H4 (cell line): Measurements from ENCODE around the gene CCDC178. TPM values are rescaled to one million over a fixed set of nuclear protein-coding genes. Genes with fewer than 3 reads are reported as not detected.
A peak's percentile ranks its signal among the peaks of the same experiment; 100 is the strongest.

Experiments used
- DNase-seq: peaks from one replicate; pipeline ENCODE4 v3.0.0-alpha.2; 2015; ENCODE audit warnings: low spot score
- total RNA-seq: library from RNA; depleted of rRNA; stranded (reverse); fragments of >200 nt; shearing (Covaris generic); gene quantifications from 2 replicates; pipeline ENCODE4 v1.2.3, GENCODE V29; 2014

Gene CCDC178
- total RNA-seq, 1 experiment from 2014 or later = not detected

- DNase-seq = peak; percentile 22
These were observed 311.9 kb downstream of the CCDC178 start for GRCh38 chr18:33128581-33128980.

DNA sequence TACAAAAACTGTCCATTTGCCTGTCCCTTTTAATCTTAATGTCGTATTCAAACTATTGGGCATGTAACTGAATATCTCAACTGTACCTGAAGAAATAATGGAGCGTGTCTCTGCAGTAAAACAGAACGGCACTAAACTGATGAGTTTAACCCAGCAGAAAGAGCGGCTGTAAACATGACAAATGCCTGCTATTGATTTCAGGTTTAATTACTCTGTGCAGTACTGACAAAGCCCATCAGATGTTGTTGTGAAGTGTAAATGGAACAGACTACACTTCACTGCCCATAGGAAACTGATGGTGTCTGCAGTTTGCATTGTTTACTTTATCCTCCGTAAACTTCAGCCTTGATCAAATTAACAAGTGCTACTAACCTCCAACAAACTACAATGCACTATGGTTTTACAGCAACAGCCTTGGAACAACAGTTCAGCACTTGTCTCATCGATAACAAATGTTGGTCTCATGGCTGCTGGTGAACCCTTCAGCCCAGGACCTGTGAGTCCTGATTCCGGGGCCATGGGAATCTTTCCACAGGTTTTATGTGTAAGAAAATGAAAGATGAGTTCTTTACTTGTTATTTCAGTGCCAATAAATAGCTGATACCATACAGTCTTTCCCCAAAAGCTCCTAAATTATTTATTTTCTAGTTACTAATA, 316.5 kb downstream of the CCDC178 start:
- DNase-seq = no peak

DNA sequence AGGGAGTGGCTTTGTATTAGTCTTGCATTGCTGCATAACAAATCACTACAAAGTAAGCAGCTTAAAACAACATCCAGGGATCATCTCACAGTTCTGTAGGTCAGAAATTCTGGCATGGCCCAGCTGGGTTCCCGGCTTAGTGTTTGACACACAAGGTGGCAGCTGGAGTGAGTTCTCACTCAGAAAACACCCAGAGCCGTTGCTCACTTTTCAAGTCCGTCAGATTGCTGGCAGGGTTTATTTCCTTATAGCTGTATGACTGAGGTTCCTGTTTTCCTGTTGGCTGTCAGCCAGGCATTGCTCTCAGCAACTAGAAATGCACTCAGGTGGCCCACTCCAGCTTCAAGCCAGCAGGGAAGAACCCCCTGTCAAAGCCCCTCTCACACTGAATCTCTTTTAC, 324.1 kb downstream of the CCDC178 start:
- DNase-seq = peak; percentile 6

GRCh38 chr18:33115917-33116316, 324.6 kb downstream of the CCDC178 start:
- no peak for DNase-seq

DNA sequence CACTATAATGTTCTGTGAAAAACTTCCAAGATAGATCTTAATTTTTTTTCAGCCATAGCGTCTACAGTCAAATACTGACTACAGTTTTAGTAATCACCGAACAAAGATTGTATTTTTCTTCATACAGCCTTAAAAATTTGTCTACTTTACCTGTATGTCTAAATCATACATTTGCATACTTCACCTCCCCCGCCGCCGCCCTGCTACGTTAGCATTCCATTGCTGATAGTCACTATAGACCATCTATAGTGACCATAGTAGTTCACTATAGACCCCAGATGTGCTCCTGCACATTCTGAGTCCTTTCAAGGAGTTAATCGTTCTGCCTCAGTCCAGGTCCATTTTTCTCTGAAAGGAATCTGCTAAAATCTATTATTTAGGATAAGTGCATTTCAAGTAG, 325.0 kb downstream of the CCDC178 start:
- no peak for DNase-seq

- no peak for DNase-seq
These were observed 325.8 kb downstream of the CCDC178 start for GRCh38 chr18:33114749-33115148.

GRCh38 chr18:33113416-33113815, 327.1 kb downstream of the CCDC178 start:
- DNase-seq = no peak

- no peak for DNase-seq
These were observed 333.0 kb downstream of the CCDC178 start for GRCh38 chr18:33107511-33107910.

GRCh38 chr18:33101316-33101715, 339.2 kb downstream of the CCDC178 start:
- no peak for DNase-seq

- DNase-seq = no peak
These were observed 340.9 kb downstream of the CCDC178 start for GRCh38 chr18:33099626-33100025.

- no peak for DNase-seq
These were observed 343.4 kb downstream of the CCDC178 start for GRCh38 chr18:33097126-33097525.

DNA sequence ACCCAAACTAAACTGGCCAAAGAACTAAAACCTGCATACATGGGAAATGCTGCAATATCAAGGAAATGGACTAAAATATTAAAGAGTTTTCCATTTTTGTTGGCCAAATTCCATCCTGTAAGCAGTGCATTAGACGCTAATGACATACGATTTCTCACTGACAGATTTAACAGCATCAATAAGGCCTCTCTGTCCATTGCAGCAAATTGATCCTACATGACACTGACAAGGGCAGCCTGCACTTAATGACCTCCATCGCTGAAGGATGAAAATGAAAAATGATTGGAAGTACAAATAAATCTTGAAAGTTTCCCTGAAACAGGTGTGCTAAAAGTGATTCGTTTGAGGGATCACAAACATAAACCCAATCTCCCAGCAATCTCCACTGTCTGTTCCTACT, 350.1 kb downstream of the CCDC178 start:
- DNase-seq = no peak

DNA sequence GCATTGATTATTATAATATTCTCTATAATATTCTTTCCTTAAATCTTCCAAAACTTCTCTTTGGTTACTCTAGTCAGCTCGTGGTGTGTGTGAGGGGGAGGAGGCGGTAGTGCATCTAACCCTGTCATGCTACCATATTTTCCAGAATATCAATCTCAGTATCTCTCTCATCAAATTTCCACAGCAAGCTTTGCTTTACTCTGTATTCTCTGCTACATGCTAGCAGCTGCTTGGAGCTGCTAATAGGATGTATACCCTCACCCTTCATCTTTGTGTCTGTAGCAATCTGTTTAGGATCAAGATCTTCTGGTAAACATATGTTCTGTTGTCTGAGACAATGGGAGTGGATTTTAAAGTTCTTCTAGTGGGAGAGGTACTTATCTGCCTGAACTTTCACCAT, 363.9 kb downstream of the CCDC178 start:
- no peak for DNase-seq

DNA sequence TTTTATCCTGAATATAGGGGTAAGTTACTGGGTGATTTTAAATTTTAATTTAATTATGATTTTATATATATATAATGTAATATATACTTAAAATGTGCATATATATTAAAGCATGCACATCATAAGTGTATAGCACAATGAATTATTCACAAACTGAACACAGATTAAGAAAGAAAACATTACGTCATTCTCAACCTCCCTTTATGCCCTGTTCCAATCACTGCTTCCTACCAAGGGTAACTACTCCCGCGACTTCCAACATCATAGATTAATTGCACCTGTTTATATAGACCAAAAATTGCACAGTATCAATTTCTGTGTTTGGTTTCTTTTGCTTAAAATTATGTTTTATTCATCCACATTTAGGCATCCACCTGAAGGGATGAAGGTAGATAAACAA, 366.4 kb downstream of the CCDC178 start:
- no peak for DNase-seq

- DNase-seq = no peak
These were observed 377.6 kb downstream of the CCDC178 start for GRCh38 chr18:33062834-33063364.

DNA sequence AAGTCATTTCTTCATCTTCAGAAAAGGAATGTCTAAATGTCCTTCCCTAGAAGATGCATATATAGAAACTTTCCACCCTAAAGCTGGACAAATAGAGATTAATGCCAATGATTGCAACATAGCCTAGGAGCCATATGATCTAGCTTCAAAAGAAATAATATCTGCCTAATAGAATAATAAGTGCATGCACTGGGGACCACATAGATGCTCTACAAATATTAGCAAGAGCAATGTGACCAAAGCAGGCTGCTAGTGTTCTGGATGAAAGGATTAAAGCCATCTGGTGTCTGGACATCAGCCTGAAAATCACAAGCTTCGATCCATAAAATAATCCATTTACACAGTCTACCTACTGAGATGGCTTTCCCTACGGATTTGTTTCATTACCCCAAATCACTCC, 387.6 kb downstream of the CCDC178 start:
- no peak for DNase-seq

DNA sequence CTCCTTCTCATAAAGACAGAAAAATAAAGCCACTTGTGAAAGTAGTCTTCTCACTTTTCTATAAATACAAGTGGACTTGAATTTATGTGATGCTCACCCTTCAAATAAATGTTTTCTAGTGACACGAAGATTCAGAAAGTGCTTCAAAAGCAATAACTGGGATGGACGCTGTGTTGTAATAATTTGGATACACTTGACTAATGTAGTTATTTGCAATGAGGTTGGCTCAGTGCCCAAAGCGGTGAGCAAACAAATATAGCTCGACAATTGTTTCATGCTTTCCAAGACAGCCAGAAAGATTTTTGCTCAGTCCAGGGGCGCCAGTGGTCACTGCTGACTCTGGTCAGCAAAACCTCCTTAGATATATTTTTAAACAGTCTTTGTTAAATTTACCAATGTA, 389.1 kb downstream of the CCDC178 start:
- peak; percentile 36 for DNase-seq

- DNase-seq = no peak
These were observed 400.3 kb downstream of the CCDC178 start for GRCh38 chr18:33040213-33040612.

- peak; percentile 33 for DNase-seq
These were observed 405.6 kb downstream of the CCDC178 start for GRCh38 chr18:33034945-33035344.

GRCh38 chr18:33034212-33034611, 406.3 kb downstream of the CCDC178 start:
- no peak for DNase-seq

DNA sequence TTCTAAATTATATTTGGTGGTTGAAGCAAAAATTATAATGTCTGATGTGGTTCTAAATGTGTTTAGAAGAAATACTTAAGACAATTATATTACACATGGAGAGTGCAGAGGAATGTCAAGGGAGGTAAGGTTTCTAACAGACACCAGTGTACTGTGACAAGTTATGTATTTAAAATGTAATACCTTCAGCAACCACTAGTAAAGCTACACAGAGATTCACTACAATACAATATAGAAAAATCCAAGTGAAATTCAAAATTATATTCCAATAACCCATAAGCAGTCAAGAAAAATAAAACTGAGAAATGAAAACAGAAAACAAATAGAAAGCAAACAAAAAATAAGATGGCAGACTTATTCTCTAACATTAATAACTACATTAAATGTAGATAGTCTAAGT, 418.2 kb downstream of the CCDC178 start:
- no peak for DNase-seq

GRCh38 chr18:33020877-33021276, 419.6 kb downstream of the CCDC178 start:
- no peak for DNase-seq

GRCh38 chr18:33014060-33014796, 426.3 kb downstream of the CCDC178 start:
- peak; percentile 68 for DNase-seq
